H1 (cell line): ENCODE data around the gene ARAP2. TPM values are rescaled to one million over a fixed set of nuclear protein-coding genes. Genes with fewer than 3 reads are reported as not detected.

ENCODE experiments used
- CTCF ChIA-PET: fragments of 300-600 bp; sonication (Branson Sonifier 250); formaldehyde crosslinking; loops from one replicate; lab custom pipeline; 2021; ENCODE audit not compliant: partially characterized antibody; lab: Charles Lee
- POLR2A ChIA-PET: fragments of 300-600 bp; sonication (Branson Sonifier 250); formaldehyde crosslinking; loops from one replicate; lab custom pipeline; 2021; ENCODE audit warnings: inconsistent platforms; ENCODE audit not compliant: partially characterized antibody; lab: Charles Lee
- DNase-seq, 2 experiments: peaks; one replicate each; pipeline versions ENCODE4 v3.0.0 to v3.0.0-alpha.2; 2010 to 2022; ENCODE audit warnings: low spot score in 2 of 2, low read depth in 1 of 2, mixed read lengths in 1 of 2
- FAIRE-seq: peaks from 2 replicates; lab custom pipeline; 2011; peaks lifted over from hg19 to GRCh38; lab: Jason Lieb, UNC
- H2AFZ ChIP-seq: 2 replicates; pipeline ENCODE4 v1.8.1; 2012; ENCODE audit warnings: low read length, inconsistent platforms
- H2AK5ac ChIP-seq: 2 replicates; pipeline ENCODE4 v1.6.1; 2013; ENCODE audit warnings: low read depth, low read length
- H2BK120ac ChIP-seq: replicated peaks from 2 replicates; pipeline ENCODE3; 2013; ENCODE audit warnings: low read depth, low read length, inconsistent platforms
- H2BK12ac ChIP-seq: 2 replicates; pipeline ENCODE4 v1.6.1; 2013; ENCODE audit warnings: low read depth, low read length
- H2BK15ac ChIP-seq: 2 replicates; pipeline ENCODE4 v1.6.1; 2013; ENCODE audit warnings: low read length
- H2BK20ac ChIP-seq: 2 replicates; pipeline ENCODE4 v1.6.1; 2013; ENCODE audit warnings: low read length
- H2BK5ac ChIP-seq: 2 replicates; pipeline ENCODE4 v1.6.1; 2013; ENCODE audit warnings: low read depth, low read length
- H3K14ac ChIP-seq: 2 replicates; pipeline ENCODE4 v1.6.1; 2013; ENCODE audit warnings: inconsistent platforms; ENCODE audit not compliant: insufficient read length
- H3K18ac ChIP-seq: 2 replicates; pipeline ENCODE4 v1.6.1; 2013; ENCODE audit warnings: low read length; ENCODE audit errors: extremely low read depth
- H3K23ac ChIP-seq: 2 replicates; pipeline ENCODE4 v1.6.1; 2013; ENCODE audit warnings: inconsistent platforms; ENCODE audit not compliant: insufficient read length
- H3K23me2 ChIP-seq: 2 replicates; pipeline ENCODE4 v1.6.1; 2013; ENCODE audit warnings: low read depth, low read length
- H3K27ac ChIP-seq: 2 replicates; pipeline ENCODE4 v1.6.1; 2011; ENCODE audit warnings: low read depth, low read length, inconsistent platforms
- H3K27me3 ChIP-seq, 4 experiments: replicated peaks in 1 of 4; 1 replicate in 1 of 4; 2 replicates in 3 of 4; pipeline versions ENCODE4 v1.6.1 to v1.8.1; 2011 to 2013; ENCODE audit warnings: low read length in 3 of 4, mild to moderate bottlenecking in 3 of 4, inconsistent platforms in 2 of 4, mixed read lengths in 2 of 4, moderate library complexity in 1 of 4; ENCODE audit not compliant: control insufficient read depth in 3 of 4, insufficient read depth in 3 of 4; ENCODE audit errors: extremely low read depth in 1 of 4
- H3K36me3 ChIP-seq, 4 experiments: 2 replicates each; pipeline versions ENCODE4 v1.6.1 to v1.8.1; 2011 to 2013; ENCODE audit warnings: mild to moderate bottlenecking in 4 of 4, low read length in 3 of 4, moderate library complexity in 2 of 4, control low read depth in 1 of 4, inconsistent platforms in 1 of 4; ENCODE audit not compliant: insufficient read depth in 4 of 4, control insufficient read depth in 2 of 4
- H3K4ac ChIP-seq: replicated peaks from 2 replicates; pipeline ENCODE3; 2013; ENCODE audit warnings: low read length, low read depth, mixed read lengths, inconsistent platforms; ENCODE audit not compliant: insufficient read length
- H3K4me1 ChIP-seq, 4 experiments: replicated peaks in 1 of 4; 1 replicate in 1 of 4; 2 replicates in 3 of 4; pipeline versions ENCODE4 v1.6.1 to v1.8.1; 2011 to 2013; ENCODE audit warnings: low read length in 3 of 4, inconsistent platforms in 2 of 4, mixed read lengths in 1 of 4; ENCODE audit not compliant: insufficient read depth in 4 of 4, control insufficient read depth in 3 of 4
- H3K4me2 ChIP-seq, 2 experiments: 2 replicates each; pipeline versions ENCODE4 v1.6.1 to v1.8.1; 2011 to 2013; ENCODE audit warnings: low read depth in 2 of 2, low read length in 2 of 2, control low read depth in 1 of 2, inconsistent platforms in 1 of 2, mild to moderate bottlenecking in 1 of 2; ENCODE audit not compliant: insufficient read depth in 1 of 2
- H3K4me3 ChIP-seq, 4 experiments: fragments of 200-600, 300-600 bp in 1 of 4; sonication (generic), shearing (Covaris generic), sonication (Bioruptor Twin) in 1 of 4; 2 replicates each; pipeline versions ENCODE4 v1.5.1 to v1.8.1; 2011 to 2016; ENCODE audit warnings: low read length in 4 of 4, low read depth in 3 of 4, control low read depth in 2 of 4, inconsistent platforms in 2 of 4, mild to moderate bottlenecking in 2 of 4, mixed read lengths in 1 of 4, moderate library complexity in 1 of 4; ENCODE audit not compliant: insufficient read depth in 2 of 4; ENCODE audit errors: extremely low read depth in 1 of 4
- H3K56ac ChIP-seq: replicated peaks from 2 replicates; pipeline ENCODE3; 2013; ENCODE audit warnings: low read depth, mild to moderate bottlenecking, mixed read lengths, low read length, inconsistent platforms; ENCODE audit not compliant: insufficient read length
- H3K79me1 ChIP-seq: 2 replicates; pipeline ENCODE4 v1.6.1; 2013; ENCODE audit warnings: low read depth, low read length, control low read depth
- H3K79me2 ChIP-seq, 2 experiments: 2 replicates each; pipeline versions ENCODE4 v1.6.1 to v1.8.1; 2012 to 2013; ENCODE audit warnings: low read length in 2 of 2, mild to moderate bottlenecking in 2 of 2, inconsistent platforms in 1 of 2; ENCODE audit not compliant: insufficient read depth in 2 of 2, control insufficient read depth in 1 of 2
- H3K9ac ChIP-seq, 4 experiments: replicated peaks in 1 of 4; 1 replicate in 1 of 4; 2 replicates in 3 of 4; pipeline versions ENCODE4 v1.6.1 to v1.8.1; 2011 to 2013; ENCODE audit warnings: low read depth in 3 of 4, low read length in 3 of 4, control low read depth in 2 of 4, mild to moderate bottlenecking in 2 of 4, moderate library complexity in 2 of 4, inconsistent platforms in 1 of 4; ENCODE audit errors: extremely low read depth in 1 of 4
- H3K9me3 ChIP-seq, 2 experiments: 2 replicates each; pipeline versions ENCODE4 v1.6.1 to v1.8.1; 2012 to 2013; ENCODE audit warnings: mild to moderate bottlenecking in 2 of 2, moderate library complexity in 2 of 2, control low read depth in 1 of 2, inconsistent platforms in 1 of 2, low read depth in 1 of 2, low read length in 1 of 2, mixed read lengths in 1 of 2; ENCODE audit not compliant: insufficient read depth in 2 of 2
- H4K20me1 ChIP-seq, 2 experiments: replicated peaks in 1 of 2; 2 replicates each; pipeline versions ENCODE3 to v1.8.1; 2011 to 2013; ENCODE audit warnings: inconsistent platforms in 2 of 2, low read length in 2 of 2, mild to moderate bottlenecking in 1 of 2; ENCODE audit not compliant: insufficient read depth in 2 of 2, control insufficient read depth in 1 of 2
- H4K5ac ChIP-seq: 2 replicates; pipeline ENCODE4 v1.6.1; 2013; ENCODE audit warnings: low read length, low read depth, mixed read lengths, inconsistent platforms; ENCODE audit not compliant: insufficient read length
- H4K8ac ChIP-seq: 2 replicates; pipeline ENCODE4 v1.8.0; 2013; ENCODE audit warnings: mild to moderate bottlenecking, moderate library complexity, low read length, inconsistent platforms; ENCODE audit not compliant: insufficient read depth; ENCODE audit errors: extremely low read depth
- H4K91ac ChIP-seq: replicated peaks from 2 replicates; pipeline ENCODE3; 2013; ENCODE audit warnings: low read length, mixed read lengths, inconsistent platforms; ENCODE audit not compliant: insufficient read length
- SIX5 ChIP-seq: IDR thresholded peaks from 2 replicates; pipeline ENCODE4 v1.6.1; 2011; ENCODE audit warnings: mild to moderate bottlenecking, low read depth, low read length
- SP2 ChIP-seq: IDR thresholded peaks from 2 replicates; pipeline ENCODE4 v1.6.1; 2012; ENCODE audit warnings: mild to moderate bottlenecking, low read length, inconsistent platforms
- WGBS, 2 experiments: shearing (Covaris generic) in 1 of 2; methylation state at CpG; one replicate each; pipeline versions ENCODE4 v1.1.6 to v1.1.7; 2013 to 2015; ENCODE audit warnings: low lambda C conversion rate in 2 of 2, mixed read lengths in 2 of 2, inconsistent platforms in 1 of 2, low coverage in 1 of 2, missing lambda C conversion rate in 1 of 2; ENCODE audit not compliant: insufficient replicate concordance in 2 of 2, insufficient coverage in 1 of 2, insufficient read length in 1 of 2; ENCODE audit errors: extremely low coverage in 1 of 2, missing lambda C conversion rate in 1 of 2; 5-methylcytosine and 5-hydroxymethylcytosine counted together
- polyA plus RNA-seq, 7 experiments: library from polyadenylated mRNA; depleted of rRNA in 3 of 7; stranded (reverse) in 5 of 7; unstranded in 2 of 7; fragments of >200 nt in 5 of 7; fragments of 200-250 nt in 2 of 7; gene quantifications; 1 replicate in 5 of 7; 2 replicates in 1 of 7; 4 replicates in 1 of 7; pipeline versions ENCODE4 v1.2.1 to v1.2.3, GENCODE V29; 2011 to 2013; ENCODE audit warnings: missing spikeins in 2 of 7, mixed read lengths in 2 of 7
- total RNA-seq: library from RNA; stranded (reverse); fragmentation: NEBNext Ultra II Directional; extraction: Animal tissue kit (Norgen Biotek cat#: 25700); gene quantifications from 2 replicates; pipeline ENCODE4 v1.2.1, GENCODE V29; 2021
- TF ChIP-seq, protein P1 (sequence below): IDR thresholded peaks from 2 replicates; pipeline ENCODE4 v1.6.1; 2011; ENCODE audit warnings: low read depth, mild to moderate bottlenecking, low read length; ENCODE audit not compliant: insufficient read depth
- TF ChIP-seq, protein P2 (sequence below), 3 experiments: IDR thresholded peaks; 1 replicate in 2 of 3; 2 replicates in 1 of 3; pipeline versions ENCODE4 v1.5.1 to v1.6.1; 2011; ENCODE audit warnings: low read length in 3 of 3, mild to moderate bottlenecking in 3 of 3, inconsistent platforms in 2 of 3, low read depth in 1 of 3, moderate library complexity in 1 of 3; ENCODE audit not compliant: insufficient read depth in 1 of 3; ENCODE audit errors: control extremely low read depth in 1 of 3

ARAP2 gene
- total and polyA plus RNA-seq, 2 of the 8 experiments (the other 6 are each of a cell fraction or from before 2014, with no cell fraction given), result 0.15 to 2.3 TPM

DNA sequence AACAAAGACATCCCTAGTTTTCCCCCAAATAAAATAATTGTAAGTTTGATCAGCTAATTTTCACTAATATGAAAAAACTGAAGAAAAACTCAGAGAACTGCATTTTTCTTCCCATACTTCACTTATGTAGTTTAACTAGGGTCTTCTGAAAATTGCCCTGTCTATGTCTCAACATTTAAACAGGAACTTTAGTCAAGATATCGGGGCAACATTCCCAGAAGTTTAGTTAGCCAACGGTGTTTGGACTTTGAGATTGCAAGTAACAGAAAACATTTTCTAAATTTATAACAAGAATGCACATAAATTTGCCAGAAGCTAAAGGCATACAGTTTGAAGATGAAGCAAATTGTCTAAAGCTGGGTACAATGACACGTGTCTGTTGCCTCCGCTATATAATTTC is 201.1 kb downstream of the ARAP2 start:
- no peak overlapping the region for H3K4ac ChIP-seq
- H3K27me3 ChIP-seq, result no peaks in the 10 kb centered on the region
- no peak overlapping the region for H4K91ac ChIP-seq
- no peaks in the 10 kb centered on the region for H3K79me2 ChIP-seq
- no peak overlapping the region for H2AK5ac ChIP-seq
- H2BK15ac ChIP-seq, result no peak overlapping the region
- H2BK5ac ChIP-seq, result no peak overlapping the region
- no peak overlapping the region for H3K14ac ChIP-seq
- CTCF ChIA-PET, result interaction anchor here (0.5 kb wide), 1 partner anchor 40 kb away, joined by 4 read pairs; no protein-coding TSS in a partner anchor
- H2BK12ac ChIP-seq, result no peak overlapping the region
- H3K4me1 ChIP-seq, result no peaks in the 10 kb centered on the region
- no peak overlapping the region for H4K5ac ChIP-seq
- no peaks in the 10 kb centered on the region for H4K20me1 ChIP-seq
- no peak overlapping the region for H3K23ac ChIP-seq
- H2AFZ ChIP-seq, result no peak overlapping the region
- POLR2A ChIA-PET, result no interaction called here
- no peak overlapping the region for H3K4me3 ChIP-seq
- TF ChIP-seq SP2, result no peak
- TF ChIP-seq, protein P1, sequence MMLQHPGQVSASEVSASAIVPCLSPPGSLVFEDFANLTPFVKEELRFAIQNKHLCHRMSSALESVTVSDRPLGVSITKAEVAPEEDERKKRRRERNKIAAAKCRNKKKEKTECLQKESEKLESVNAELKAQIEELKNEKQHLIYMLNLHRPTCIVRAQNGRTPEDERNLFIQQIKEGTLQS, result no peak
- TF ChIP-seq SIX5, result no peak
- TF ChIP-seq, protein P2, sequence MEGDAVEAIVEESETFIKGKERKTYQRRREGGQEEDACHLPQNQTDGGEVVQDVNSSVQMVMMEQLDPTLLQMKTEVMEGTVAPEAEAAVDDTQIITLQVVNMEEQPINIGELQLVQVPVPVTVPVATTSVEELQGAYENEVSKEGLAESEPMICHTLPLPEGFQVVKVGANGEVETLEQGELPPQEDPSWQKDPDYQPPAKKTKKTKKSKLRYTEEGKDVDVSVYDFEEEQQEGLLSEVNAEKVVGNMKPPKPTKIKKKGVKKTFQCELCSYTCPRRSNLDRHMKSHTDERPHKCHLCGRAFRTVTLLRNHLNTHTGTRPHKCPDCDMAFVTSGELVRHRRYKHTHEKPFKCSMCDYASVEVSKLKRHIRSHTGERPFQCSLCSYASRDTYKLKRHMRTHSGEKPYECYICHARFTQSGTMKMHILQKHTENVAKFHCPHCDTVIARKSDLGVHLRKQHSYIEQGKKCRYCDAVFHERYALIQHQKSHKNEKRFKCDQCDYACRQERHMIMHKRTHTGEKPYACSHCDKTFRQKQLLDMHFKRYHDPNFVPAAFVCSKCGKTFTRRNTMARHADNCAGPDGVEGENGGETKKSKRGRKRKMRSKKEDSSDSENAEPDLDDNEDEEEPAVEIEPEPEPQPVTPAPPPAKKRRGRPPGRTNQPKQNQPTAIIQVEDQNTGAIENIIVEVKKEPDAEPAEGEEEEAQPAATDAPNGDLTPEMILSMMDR (IDR thresholded peaks at IDR 0.05; ENCODE audit: control extremely low read depth in 1 of 3, insufficient read depth in 1 of 3, low read depth in 1 of 3, low read length in 3 of 3), result no peak
- H4K8ac ChIP-seq, result no peak overlapping the region
- H3K4me2 ChIP-seq, result no peak overlapping the region
- FAIRE-seq (no peak), DNase-seq (no peak)
- no peak overlapping the region for H2BK20ac ChIP-seq
- no peak overlapping the region for H3K56ac ChIP-seq
- 92% methylated on average over 4 of the region's 4 CpGs; no CpG with 5 or more reads in 1 of the 2 experiments for WGBS, 2 experiments
- no peaks in the 10 kb centered on the region for H3K79me1 ChIP-seq
- H3K9ac ChIP-seq, result no peak overlapping the region
- H3K36me3 ChIP-seq, result no peaks in the 10 kb centered on the region
- H3K23me2 ChIP-seq, result no peaks in the 10 kb centered on the region
- H3K9me3 ChIP-seq, result no peaks in the 10 kb centered on the region
- H2BK120ac ChIP-seq, result no peak overlapping the region
- no peak overlapping the region for H3K18ac ChIP-seq
- H3K27ac ChIP-seq, result no peak overlapping the region
